ENCODE data around the gene NDUFAB1.

DNA sequence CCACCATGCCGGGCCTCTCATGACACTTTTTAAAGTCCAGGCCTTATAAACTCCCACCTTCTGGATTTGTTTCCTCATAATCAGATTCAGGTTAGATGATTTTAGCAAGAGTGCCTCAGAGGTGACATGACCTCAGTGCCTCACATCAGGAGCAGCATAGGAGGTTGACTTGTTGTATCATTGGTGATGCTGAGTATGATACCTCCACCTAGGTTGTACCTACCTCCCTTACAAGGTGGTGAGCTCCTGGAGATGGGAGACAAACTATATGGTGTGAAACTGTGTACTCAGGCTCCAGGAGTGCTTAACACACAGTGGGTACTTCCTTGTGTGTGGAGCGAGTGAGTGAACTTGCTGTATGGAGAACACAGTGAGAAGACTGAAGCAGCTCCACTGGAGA is 18.6 kb downstream of the NDUFAB1 start:
- TF ChIP-seq YY1 (IDR thresholded peaks at IDR 0.05; ENCODE audit: insufficient read depth, insufficient read length) (no peak), ZNF274 (IDR thresholded peaks at IDR 0.05; ENCODE audit: low read depth, low read length) (no peak), SUZ12 (IDR thresholded peaks at IDR 0.05; ENCODE audit: extremely low read depth, insufficient read depth, insufficient read length) (no peak)
